Lower lobe of right lung (tissue), 2 donors: ENCODE results near the gene FOXM1. TPM values are rescaled to one million over a fixed set of nuclear protein-coding genes. Genes with fewer than 3 reads are reported as not detected.

Source experiments
- ATAC-seq, 2 donors: fragments of 200-7000 bp; cut with Tn5 transposase; one replicate each; pipeline ENCODE4 v1.9.1; 2020 to 2022; ENCODE audit warnings: mild to moderate bottlenecking in 2 of 2, moderate library complexity in 2 of 2
- DNase-seq: peaks from one replicate; pipeline ENCODE4 v3.0.0-alpha.2; 2020
- H3K27ac ChIP-seq: fragments of 200-600 bp; one replicate; pipeline ENCODE4 v1.8.0; 2022
- H3K27me3 ChIP-seq: fragments of 200-600 bp; one replicate; pipeline ENCODE4 v1.8.0; 2022; ENCODE audit warnings: low read depth
- H3K36me3 ChIP-seq: fragments of 200-600 bp; one replicate; pipeline ENCODE4 v1.8.0; 2022; ENCODE audit warnings: mild to moderate bottlenecking
- H3K4me1 ChIP-seq: fragments of 200-600 bp; one replicate; pipeline ENCODE4 v1.8.0; 2022
- H3K4me3 ChIP-seq: fragments of 200-600 bp; one replicate; pipeline ENCODE4 v1.8.0; 2022; ENCODE audit warnings: mild to moderate bottlenecking
- H3K9me3 ChIP-seq: fragments of 200-600 bp; one replicate; pipeline ENCODE4 v1.8.0; 2022
- intact Hi-C: fragments of 100-400 bp; cut with DNase I; formaldehyde crosslinking; loops from one replicate; pipeline ENCODE4 v1.11.0; 2022
- total RNA-seq: library from RNA; stranded (reverse); fragmentation: NEBNext Ultra II Directional; extraction: Animal tissue kit (Norgen Biotek cat#: 25700); gene quantifications from one replicate; pipeline ENCODE4 v1.2.1, GENCODE V29; 2021
- TF ChIP-seq, protein P1 (sequence below): fragments of 200-600 bp; IDR thresholded peaks from one replicate; pipeline ENCODE4 v1.8.0; 2022; ENCODE audit warnings: antibody characterized with exemption, mild to moderate bottlenecking
- donor health status: DM: no; HTN: yes; CAD: no; lungs with severe emphysema.

Gene FOXM1
- total RNA-seq, 1 donor from 2014 or later = 3.2 TPM

DNA sequence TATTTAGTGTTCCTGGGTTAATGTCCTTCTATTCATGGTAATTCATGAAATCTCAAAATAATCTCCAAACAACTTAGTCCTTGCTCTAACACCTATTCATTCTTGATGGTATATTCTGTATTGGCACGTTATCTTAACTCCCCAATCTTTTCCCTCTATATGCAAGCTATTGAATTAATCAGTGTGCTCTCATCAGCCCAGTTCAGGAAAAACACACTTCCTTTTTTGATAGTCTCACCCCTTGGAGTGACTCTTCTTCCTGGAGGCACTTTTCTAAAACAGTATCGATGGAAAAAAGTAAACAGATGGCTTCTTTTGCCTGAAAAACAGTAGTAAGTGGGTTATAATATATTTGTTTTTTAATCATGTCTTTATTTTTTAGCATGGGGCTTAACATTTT, 42.3 kb upstream of the FOXM1 start:
- intact Hi-C loops = no loop called here
- Histone ChIP-seq H3K27ac (no peak overlapping the region), H3K4me3 (no peak overlapping the region), H3K4me1 (no peaks in the 10 kb centered on the region), H3K36me3 (peaks cover 46% of the 10 kb centered on the region), H3K27me3 (no peaks in the 10 kb centered on the region), H3K9me3 (no peaks in the 10 kb centered on the region)
- TF ChIP-seq, protein P1, sequence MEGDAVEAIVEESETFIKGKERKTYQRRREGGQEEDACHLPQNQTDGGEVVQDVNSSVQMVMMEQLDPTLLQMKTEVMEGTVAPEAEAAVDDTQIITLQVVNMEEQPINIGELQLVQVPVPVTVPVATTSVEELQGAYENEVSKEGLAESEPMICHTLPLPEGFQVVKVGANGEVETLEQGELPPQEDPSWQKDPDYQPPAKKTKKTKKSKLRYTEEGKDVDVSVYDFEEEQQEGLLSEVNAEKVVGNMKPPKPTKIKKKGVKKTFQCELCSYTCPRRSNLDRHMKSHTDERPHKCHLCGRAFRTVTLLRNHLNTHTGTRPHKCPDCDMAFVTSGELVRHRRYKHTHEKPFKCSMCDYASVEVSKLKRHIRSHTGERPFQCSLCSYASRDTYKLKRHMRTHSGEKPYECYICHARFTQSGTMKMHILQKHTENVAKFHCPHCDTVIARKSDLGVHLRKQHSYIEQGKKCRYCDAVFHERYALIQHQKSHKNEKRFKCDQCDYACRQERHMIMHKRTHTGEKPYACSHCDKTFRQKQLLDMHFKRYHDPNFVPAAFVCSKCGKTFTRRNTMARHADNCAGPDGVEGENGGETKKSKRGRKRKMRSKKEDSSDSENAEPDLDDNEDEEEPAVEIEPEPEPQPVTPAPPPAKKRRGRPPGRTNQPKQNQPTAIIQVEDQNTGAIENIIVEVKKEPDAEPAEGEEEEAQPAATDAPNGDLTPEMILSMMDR = no peak
- DNase-seq (no peak), ATAC-seq (no peak)

DNA sequence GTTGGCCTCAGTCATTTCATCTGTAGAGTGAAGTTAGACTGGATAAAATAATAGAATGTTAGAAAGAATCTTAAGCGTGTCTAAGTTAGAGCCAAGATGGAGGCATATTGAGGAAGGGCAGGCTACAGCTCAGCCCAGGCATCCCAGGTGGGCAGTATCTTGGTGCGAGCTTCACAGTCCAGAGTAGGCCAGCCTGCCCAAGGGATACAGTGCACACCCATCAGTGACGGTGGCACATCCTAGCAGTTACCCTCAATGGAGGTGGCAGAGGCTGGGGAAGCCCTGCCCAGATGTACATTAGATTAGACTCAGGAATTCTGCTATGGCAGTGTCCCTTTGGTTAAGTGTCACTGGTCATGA, 35.2 kb upstream of the FOXM1 start:
- no peak overlapping the region for H3K4me3 ChIP-seq
- ATAC-seq = no peak
- H3K9me3 ChIP-seq = no peaks in the 10 kb centered on the region
- no peaks in the 10 kb centered on the region for H3K27me3 ChIP-seq
- TF ChIP-seq, protein P1 = no peak
- no peak for DNase-seq
- intact Hi-C loops = no loop called here
- H3K4me1 ChIP-seq = no peaks in the 10 kb centered on the region
- H3K36me3 ChIP-seq = peaks cover 32% of the 10 kb centered on the region
- no peak overlapping the region for H3K27ac ChIP-seq

DNA sequence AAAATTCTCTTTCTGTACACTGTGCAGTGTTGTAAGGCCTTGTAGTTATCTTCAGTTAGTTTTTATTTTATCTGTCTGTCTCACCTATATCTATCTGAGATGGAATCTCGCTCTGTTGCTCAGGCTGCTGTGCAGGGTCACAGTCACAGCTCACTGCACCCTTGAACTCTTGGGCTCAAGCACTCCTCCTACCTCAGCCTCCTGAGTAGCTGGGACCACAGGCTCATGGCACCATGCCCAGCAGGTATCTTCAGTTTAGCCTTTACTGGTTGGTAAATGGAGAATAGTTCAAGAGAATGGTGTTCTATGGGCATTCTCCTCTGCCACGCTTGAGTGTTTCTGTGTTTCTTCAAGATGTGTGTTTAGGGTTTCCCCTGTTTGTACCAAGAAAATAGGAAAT, 27.3 kb upstream of the FOXM1 start:
- no peak overlapping the region for H3K4me3 ChIP-seq
- peaks cover 4% of the 10 kb centered on the region for H3K36me3 ChIP-seq
- intact Hi-C loops = no loop called here
- no peak for DNase-seq
- no peaks in the 10 kb centered on the region for H3K27me3 ChIP-seq
- H3K27ac ChIP-seq = no peak overlapping the region
- ATAC-seq = no peak
- TF ChIP-seq, protein P1 = no peak
- H3K4me1 ChIP-seq = peaks cover 13% of the 10 kb centered on the region
- H3K9me3 ChIP-seq = no peaks in the 10 kb centered on the region

DNA sequence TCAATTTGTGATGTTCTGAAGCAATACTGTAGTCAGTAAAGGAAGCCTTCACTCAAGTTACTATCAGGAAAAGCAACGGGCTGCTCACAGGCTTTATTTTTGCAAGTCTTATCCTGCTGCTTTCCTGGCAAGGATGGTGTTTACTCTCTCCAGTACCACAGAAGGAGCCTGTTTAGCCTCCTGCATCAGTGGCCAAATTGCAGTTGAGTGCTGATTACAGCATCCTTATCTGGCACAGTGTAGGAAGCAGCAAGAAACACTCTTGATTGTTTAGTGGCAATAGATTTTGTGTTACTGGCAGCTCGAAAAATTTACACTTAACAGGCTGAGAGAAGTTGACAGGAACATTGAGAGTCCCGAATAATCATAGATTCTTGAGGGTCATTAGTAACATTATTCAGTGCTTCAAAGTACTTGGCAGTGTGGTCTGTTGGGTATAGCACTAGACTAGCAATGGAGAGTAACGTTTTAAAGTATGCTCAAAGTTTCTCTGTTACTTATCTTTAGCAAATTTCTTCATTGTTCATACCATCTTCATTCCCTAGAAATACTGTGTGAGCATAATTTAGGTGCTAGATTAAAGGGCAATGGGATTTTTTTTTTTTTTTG, 25.4 kb upstream of the FOXM1 start:
- TF ChIP-seq, protein P1 = no peak
- peak; percentile 94 for ATAC-seq
- no peak overlapping the region for H3K4me3 ChIP-seq
- no peak for DNase-seq
- no peaks in the 10 kb centered on the region for H3K27me3 ChIP-seq
- no peak overlapping the region for H3K27ac ChIP-seq
- no peaks in the 10 kb centered on the region for H3K9me3 ChIP-seq
- intact Hi-C loops = no loop called here
- H3K4me1 ChIP-seq = peaks cover 13% of the 10 kb centered on the region
- H3K36me3 ChIP-seq = no peaks in the 10 kb centered on the region

DNA sequence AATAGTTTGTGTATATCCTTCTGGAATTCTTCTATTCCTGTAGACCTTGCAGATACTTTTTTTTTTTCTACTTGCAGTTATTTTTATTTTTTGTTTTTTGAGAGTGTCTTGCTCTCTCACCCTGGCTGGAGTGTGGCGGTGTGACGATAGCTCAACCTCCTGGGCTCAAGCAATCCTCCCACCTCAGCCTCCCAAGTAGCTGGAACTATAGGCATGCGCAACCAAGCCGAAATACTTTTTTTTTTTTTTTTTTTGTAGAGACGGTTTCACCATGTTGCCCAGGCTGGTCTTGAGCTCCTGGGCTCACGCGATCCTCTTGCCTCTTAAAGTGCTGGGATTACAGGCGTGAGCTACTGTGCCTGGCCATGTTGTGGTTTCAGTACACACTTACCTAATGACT, 23.7 kb upstream of the FOXM1 start:
- ATAC-seq = no peak
- no peak overlapping the region for H3K4me3 ChIP-seq
- DNase-seq = no peak

More for the DNA sequence above, 23.7 kb upstream of the FOXM1 start:
- Histone ChIP-seq H3K36me3 (no peaks in the 10 kb centered on the region), H3K27me3 (no peaks in the 10 kb centered on the region), H3K4me1 (peaks cover 13% of the 10 kb centered on the region), H3K27ac (no peak overlapping the region), H3K9me3 (no peaks in the 10 kb centered on the region)
- intact Hi-C loops = no loop called here
- TF ChIP-seq, protein P1 = no peak
